OCI-LY7 (cell line): ENCODE results near the gene MDGA2.

Source experiments
- EZH2phosphoT487 ChIP-seq: fragments of 200-600 bp; sonication (generic); IDR thresholded peaks from 2 replicates; pipeline ENCODE4 v1.6.1; 2018; ENCODE audit warnings: low read depth, borderline replicate concordance, mild to moderate bottlenecking, mixed run types, antibody characterized with exemption, low read length, moderate library complexity, mixed read lengths
- TF ChIP-seq, protein P1 (sequence below): fragments of 200-600 bp; sonication (generic); conservative IDR thresholded peaks from 2 replicates; pipeline ENCODE4 v1.5.1; 2014; ENCODE audit warnings: mild to moderate bottlenecking, antibody characterized with exemption, low read length, moderate library complexity, mixed read lengths

DNA sequence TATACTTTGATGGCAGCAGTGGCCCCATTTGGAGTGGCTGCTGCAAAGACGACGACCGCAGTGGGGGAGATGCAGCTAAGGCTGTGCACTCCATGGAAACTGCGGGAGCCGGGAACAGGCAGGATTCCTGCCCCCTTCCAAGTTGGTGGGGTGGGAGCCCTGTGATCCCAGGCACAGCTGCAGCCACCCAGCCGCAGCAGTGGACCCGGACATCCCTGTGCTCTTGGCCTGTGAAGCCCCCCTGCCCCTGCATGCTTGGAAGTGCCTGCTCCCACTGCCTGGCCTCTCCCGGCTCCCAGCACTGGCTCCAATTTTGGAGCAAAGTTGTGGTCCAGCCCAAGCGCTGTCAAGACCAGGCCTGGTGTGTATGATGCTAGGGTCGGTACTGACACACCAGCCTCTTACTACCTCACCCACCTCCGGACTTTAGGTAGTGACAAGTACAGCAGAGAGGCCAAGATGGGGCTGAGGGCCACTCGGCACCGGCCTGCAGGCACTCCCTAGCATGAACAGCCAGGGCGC, 521.1 kb downstream of the MDGA2 start:
- TF ChIP-seq, protein P1, sequence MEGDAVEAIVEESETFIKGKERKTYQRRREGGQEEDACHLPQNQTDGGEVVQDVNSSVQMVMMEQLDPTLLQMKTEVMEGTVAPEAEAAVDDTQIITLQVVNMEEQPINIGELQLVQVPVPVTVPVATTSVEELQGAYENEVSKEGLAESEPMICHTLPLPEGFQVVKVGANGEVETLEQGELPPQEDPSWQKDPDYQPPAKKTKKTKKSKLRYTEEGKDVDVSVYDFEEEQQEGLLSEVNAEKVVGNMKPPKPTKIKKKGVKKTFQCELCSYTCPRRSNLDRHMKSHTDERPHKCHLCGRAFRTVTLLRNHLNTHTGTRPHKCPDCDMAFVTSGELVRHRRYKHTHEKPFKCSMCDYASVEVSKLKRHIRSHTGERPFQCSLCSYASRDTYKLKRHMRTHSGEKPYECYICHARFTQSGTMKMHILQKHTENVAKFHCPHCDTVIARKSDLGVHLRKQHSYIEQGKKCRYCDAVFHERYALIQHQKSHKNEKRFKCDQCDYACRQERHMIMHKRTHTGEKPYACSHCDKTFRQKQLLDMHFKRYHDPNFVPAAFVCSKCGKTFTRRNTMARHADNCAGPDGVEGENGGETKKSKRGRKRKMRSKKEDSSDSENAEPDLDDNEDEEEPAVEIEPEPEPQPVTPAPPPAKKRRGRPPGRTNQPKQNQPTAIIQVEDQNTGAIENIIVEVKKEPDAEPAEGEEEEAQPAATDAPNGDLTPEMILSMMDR, result no peak
- no peak for TF ChIP-seq EZH2phosphoT487
